Measurements from ENCODE around the gene NR4A3.

Gene NR4A3

GRCh38 chr9:99813739-99814138, 7.9 kb upstream of the NR4A3 start:
- H2AFZ ChIP-seq (ENCODE audit: low read depth, low read length): no peak overlapping the region
- no peaks in the 10 kb centered on the region for H3K9me3 ChIP-seq (ENCODE audit: insufficient read depth, low read length)
- no peaks in the 10 kb centered on the region for H3K27me3 ChIP-seq (ENCODE audit: low read depth, low read length)
- no peak overlapping the region for H3K4me2 ChIP-seq (ENCODE audit: low read length)
- peaks cover 25% of the 10 kb centered on the region for H3K79me2 ChIP-seq (ENCODE audit: low read length)
- no peaks in the 10 kb centered on the region for H4K20me1 ChIP-seq (ENCODE audit: insufficient read depth, low read length)
- H3K4me1 ChIP-seq (ENCODE audit: low read length): peaks cover 28% of the 10 kb centered on the region
- H3K4me3 ChIP-seq (ENCODE audit: low read length): no peak overlapping the region
- H3K9ac ChIP-seq (ENCODE audit: low read length): no peak overlapping the region
- H3K36me3 ChIP-seq (replicated peaks; ENCODE audit: low read depth, low read length): peaks cover 3% of the 10 kb centered on the region
- H3K27ac ChIP-seq (ENCODE audit: low read length): no peak overlapping the region
- TF ChIP-seq CTCF (IDR thresholded peaks at IDR 0.05; ENCODE audit: low read depth, low read length) (no peak), EZH2phosphoT487 (IDR thresholded peaks at IDR 0.05; ENCODE audit: low read depth) (no peak)

- no peak for TF ChIP-seq EZH2phosphoT487 (IDR thresholded peaks at IDR 0.05; ENCODE audit: low read depth)
- no peak for TF ChIP-seq CTCF (IDR thresholded peaks at IDR 0.05; ENCODE audit: low read depth, low read length)
- H3K27me3 ChIP-seq (ENCODE audit: low read depth, low read length): no peaks in the 10 kb centered on the region
- H3K79me2 ChIP-seq (ENCODE audit: low read length): peaks cover 26% of the 10 kb centered on the region
- H2AFZ ChIP-seq (ENCODE audit: low read depth, low read length): no peak overlapping the region
- H3K36me3 ChIP-seq (replicated peaks; ENCODE audit: low read depth, low read length): peaks cover 3% of the 10 kb centered on the region
- no peak overlapping the region for H3K4me2 ChIP-seq (ENCODE audit: low read length)
- H3K27ac ChIP-seq (ENCODE audit: low read length): no peak overlapping the region
- H3K9ac ChIP-seq (ENCODE audit: low read length): no peak overlapping the region
- no peaks in the 10 kb centered on the region for H4K20me1 ChIP-seq (ENCODE audit: insufficient read depth, low read length)
- peaks cover 29% of the 10 kb centered on the region for H3K4me1 ChIP-seq (ENCODE audit: low read length)
- H3K9me3 ChIP-seq (ENCODE audit: insufficient read depth, low read length): no peaks in the 10 kb centered on the region
- no peak overlapping the region for H3K4me3 ChIP-seq (ENCODE audit: low read length)
Observed at GRCh38 chr9:99814359-99814758, 7.3 kb upstream of the NR4A3 start.

GRCh38 chr9:99816392-99816791, 5.3 kb upstream of the NR4A3 start:
- Histone ChIP-seq H3K4me2 (ENCODE audit: low read length) (no peak overlapping the region), H3K79me2 (ENCODE audit: low read length) (peaks cover 15% of the 10 kb centered on the region), H3K27me3 (ENCODE audit: low read depth, low read length) (no peaks in the 10 kb centered on the region), H3K9me3 (ENCODE audit: insufficient read depth, low read length) (no peaks in the 10 kb centered on the region), H2AFZ (ENCODE audit: low read depth, low read length) (no peak overlapping the region), H3K4me1 (ENCODE audit: low read length) (peaks cover 22% of the 10 kb centered on the region), H4K20me1 (ENCODE audit: insufficient read depth, low read length) (no peaks in the 10 kb centered on the region), H3K27ac (ENCODE audit: low read length) (no peak overlapping the region), H3K9ac (ENCODE audit: low read length) (no peak overlapping the region), H3K36me3 (replicated peaks; ENCODE audit: low read depth, low read length) (no peaks in the 10 kb centered on the region), H3K4me3 (ENCODE audit: low read length) (no peak overlapping the region)
- TF ChIP-seq CTCF (IDR thresholded peaks at IDR 0.05; ENCODE audit: low read depth, low read length) (no peak), EZH2phosphoT487 (IDR thresholded peaks at IDR 0.05; ENCODE audit: low read depth) (no peak)

- H4K20me1 ChIP-seq (ENCODE audit: insufficient read depth, low read length): no peaks in the 10 kb centered on the region
- no peaks in the 10 kb centered on the region for H3K27me3 ChIP-seq (ENCODE audit: low read depth, low read length)
- H3K27ac ChIP-seq (ENCODE audit: low read length): peak overlapping the region; percentile 84; the same call in 1 of the 2 replicates
- peak overlapping the region; percentile 77 for H3K4me2 ChIP-seq (ENCODE audit: low read length)
- peaks cover 7% of the 10 kb centered on the region for H3K79me2 ChIP-seq (ENCODE audit: low read length)
- TF ChIP-seq CTCF (IDR thresholded peaks at IDR 0.05; ENCODE audit: low read depth, low read length) (no peak), EZH2phosphoT487 (IDR thresholded peaks at IDR 0.05; ENCODE audit: low read depth) (no peak)
- H3K4me1 ChIP-seq (ENCODE audit: low read length): peaks cover 12% of the 10 kb centered on the region
- H3K36me3 ChIP-seq (replicated peaks; ENCODE audit: low read depth, low read length): no peaks in the 10 kb centered on the region
- H2AFZ ChIP-seq (ENCODE audit: low read depth, low read length): no peak overlapping the region
- no peaks in the 10 kb centered on the region for H3K9me3 ChIP-seq (ENCODE audit: insufficient read depth, low read length)
- peak overlapping the region; percentile 80 for H3K9ac ChIP-seq (ENCODE audit: low read length)
- H3K4me3 ChIP-seq (ENCODE audit: low read length): peak overlapping the region; percentile 87
Observed at GRCh38 chr9:99818500-99818899, 3.2 kb upstream of the NR4A3 start.

Measured in OCI-LY3 (cell line).